Epithelial cell of esophagus (primary cell): ENCODE results near the gene DAB1.

Source experiments
- DNase-seq: peaks from one replicate; pipeline ENCODE4 v3.0.0; 2010; ENCODE audit warnings: low read depth
- H3K4me3 ChIP-seq: 2 replicates; pipeline ENCODE4 v1.5.1; 2011; ENCODE audit warnings: mild to moderate bottlenecking, low read length, control low read depth
- TF ChIP-seq, protein P1 (sequence below): IDR thresholded peaks from 2 replicates; pipeline ENCODE4 v1.5.1; 2011; ENCODE audit warnings: low read depth, mild to moderate bottlenecking, low read length, control low read depth, inconsistent platforms; ENCODE audit not compliant: insufficient read depth; ENCODE audit errors: missing control alignments

DAB1 gene

DNA sequence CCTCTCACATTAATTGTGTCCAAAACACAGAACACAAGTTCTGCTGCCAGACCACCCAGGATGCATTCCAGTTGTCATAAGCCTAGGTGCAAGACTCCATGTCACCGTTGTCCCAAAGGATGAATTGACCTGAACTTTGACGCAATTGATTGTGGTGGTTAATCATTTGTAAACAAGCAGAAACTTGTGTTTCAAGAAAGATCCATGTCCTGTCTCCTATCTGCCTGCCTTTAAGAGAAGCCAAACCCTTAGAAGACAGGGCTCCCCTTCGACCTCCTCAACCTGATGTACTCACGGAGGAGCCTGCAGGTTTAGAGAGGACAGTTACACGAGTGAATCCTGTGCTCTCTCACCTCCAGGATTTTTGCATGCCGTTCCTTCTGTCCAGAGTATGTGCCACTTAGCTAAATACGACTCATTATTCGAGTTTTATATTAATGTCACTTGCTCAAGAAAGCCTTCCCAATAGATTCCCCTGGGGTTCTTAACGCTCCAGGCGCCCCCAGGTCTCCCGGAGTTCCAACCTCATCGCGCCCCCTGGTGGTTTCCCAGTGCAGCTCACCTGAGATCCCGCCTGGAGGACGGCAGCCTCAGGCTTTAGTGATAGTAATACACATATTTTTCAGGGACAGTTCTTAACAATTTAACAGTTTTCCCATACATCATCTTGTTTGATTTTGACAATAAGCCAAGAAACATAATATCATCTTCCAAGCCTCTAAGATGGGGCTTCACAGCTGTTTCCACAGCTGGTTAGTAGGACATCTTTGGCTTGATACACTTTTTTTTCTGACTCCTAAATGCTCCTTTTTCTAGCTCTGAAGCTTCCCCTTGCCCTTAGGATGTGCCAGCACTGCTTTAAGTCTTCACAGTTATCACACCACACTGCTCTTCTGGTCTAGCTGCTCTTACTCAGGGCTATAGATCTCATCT lies 455.7 kb downstream of the DAB1 start:
- TF ChIP-seq, protein P1, sequence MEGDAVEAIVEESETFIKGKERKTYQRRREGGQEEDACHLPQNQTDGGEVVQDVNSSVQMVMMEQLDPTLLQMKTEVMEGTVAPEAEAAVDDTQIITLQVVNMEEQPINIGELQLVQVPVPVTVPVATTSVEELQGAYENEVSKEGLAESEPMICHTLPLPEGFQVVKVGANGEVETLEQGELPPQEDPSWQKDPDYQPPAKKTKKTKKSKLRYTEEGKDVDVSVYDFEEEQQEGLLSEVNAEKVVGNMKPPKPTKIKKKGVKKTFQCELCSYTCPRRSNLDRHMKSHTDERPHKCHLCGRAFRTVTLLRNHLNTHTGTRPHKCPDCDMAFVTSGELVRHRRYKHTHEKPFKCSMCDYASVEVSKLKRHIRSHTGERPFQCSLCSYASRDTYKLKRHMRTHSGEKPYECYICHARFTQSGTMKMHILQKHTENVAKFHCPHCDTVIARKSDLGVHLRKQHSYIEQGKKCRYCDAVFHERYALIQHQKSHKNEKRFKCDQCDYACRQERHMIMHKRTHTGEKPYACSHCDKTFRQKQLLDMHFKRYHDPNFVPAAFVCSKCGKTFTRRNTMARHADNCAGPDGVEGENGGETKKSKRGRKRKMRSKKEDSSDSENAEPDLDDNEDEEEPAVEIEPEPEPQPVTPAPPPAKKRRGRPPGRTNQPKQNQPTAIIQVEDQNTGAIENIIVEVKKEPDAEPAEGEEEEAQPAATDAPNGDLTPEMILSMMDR, result no peak
- no peak overlapping the region for H3K4me3 ChIP-seq
- DNase-seq, result no peak

DNA sequence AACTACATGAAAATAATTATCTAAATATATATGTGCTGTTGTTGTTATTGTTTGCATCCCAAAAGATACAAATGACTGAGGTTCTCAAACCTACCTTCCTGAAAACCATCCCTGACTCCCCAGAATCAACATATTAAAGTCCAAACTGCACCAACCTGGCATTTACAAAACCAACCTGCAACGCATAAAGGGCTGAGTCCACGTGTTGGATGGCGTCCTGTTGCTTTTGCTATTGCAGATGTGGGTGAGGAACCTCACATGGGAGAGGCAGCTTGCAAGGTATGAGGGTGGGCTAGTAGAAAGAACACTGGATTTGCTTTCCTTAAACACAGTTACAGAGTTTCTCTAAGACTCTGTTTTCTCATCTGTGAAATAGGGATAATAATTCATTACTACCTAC lies 456.5 kb downstream of the DAB1 start:
- TF ChIP-seq, protein P1, result no peak
- H3K4me3 ChIP-seq, result no peak overlapping the region
- no peak for DNase-seq

- TF ChIP-seq, protein P1, result no peak
- DNase-seq, result no peak
- no peak overlapping the region for H3K4me3 ChIP-seq
Measured at GRCh38 chr1:56966698-56966999, 457.2 kb downstream of the DAB1 start.

DNA sequence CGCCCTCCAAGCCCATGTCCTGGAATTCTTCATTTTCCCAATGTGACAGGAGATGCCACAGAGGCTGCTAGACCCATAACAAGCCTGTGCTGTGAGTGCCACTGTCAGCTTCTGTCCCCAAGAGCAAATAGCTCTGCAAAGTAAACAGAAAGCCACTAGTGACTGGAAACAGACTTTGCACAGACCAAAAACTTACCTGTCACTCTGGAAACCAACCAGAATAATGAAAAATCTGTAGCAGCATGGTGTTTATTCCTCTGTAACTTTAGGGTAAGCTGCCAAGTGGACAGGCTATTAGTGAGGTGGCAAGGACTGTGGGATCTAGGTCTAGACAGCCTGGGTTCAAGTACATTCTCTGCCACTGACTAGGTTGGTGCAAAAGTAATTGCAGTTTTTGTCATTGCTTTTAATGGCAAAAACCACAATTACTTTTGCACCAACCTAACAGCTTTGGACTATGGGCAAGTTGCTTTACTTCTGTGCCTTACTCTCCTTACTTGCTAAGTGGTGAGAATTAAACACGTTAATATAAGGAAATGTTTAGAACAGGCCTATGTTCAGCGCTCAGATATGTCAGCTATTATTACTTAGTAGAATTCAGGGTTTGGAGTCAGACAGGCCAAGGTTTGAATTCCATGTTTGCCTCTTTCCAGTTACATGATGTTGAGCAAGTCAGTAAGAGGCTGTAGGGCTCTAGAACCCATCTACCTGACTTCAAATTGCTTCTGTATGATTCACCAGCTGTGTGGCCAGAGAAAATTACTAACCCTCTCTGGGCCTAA lies 457.8 kb downstream of the DAB1 start, which contains the start of gene C8B:
TSS of gene C8B (minus strand) at position 100 of the 782 bp plus-strand sequence. CDS start at position 33, 67 bp downstream.
- TF ChIP-seq, protein P1, result no peak
- no peak for DNase-seq
- H3K4me3 ChIP-seq, result no peak within 1 kb of the TSS

DNA sequence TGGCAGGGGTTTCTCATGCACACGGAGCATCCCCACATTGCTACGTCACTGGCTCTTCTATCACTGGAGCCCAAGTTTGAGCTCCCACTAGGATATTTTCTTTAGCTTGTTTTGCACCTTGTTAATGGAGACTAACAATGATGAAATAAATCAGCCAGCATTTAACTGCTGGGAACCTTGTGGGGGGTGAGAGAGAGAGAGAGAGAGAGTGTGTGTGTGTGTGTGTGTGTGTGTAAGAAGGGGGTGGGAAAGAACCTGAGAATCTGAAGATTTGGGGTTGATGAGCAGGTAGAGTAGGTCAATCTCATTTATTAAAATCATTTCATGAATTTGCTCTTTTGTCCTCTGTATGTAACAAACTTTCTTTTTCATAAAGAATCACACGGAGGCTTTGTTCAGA lies 458.7 kb downstream of the DAB1 start:
- no peak overlapping the region for H3K4me3 ChIP-seq
- TF ChIP-seq, protein P1, result no peak
- no peak for DNase-seq

DNA sequence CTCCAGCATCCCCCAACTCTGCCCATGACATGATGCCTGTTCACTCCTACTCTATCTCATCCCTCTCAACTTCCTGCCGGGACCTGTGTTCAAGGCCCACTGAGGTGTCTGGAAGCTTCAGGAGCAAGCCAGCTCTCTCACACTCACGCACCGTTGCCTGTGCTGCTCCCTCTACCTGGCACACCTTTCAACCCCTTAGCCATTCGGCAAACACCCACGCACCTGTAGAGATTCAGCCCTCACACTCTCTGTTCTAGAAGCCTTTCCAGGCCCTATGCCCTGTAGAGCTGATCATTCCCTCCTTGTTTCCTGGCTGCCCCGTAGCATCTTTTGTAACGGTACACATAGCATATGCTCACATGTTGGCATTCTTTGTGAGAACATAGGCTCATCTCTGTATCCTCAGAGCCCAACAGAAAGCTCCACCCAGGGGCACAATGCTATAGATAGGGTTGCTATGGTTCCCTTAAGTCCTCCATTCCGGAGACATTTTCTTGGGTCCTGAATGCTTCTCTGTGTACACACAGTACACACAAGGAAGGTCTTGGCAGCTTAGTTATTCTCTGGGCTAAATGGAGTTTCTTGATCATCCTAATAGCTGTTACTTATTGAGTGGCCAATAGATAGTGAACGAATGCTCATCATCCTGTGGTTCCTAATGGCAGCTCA lies 459.4 kb downstream of the DAB1 start:
- no peak for DNase-seq
- TF ChIP-seq, protein P1, result no peak
- H3K4me3 ChIP-seq, result no peak overlapping the region
